Parathyroid adenoma (tissue), 2 donors: ENCODE measurements around the gene ANKRD18A.

ENCODE experiments used
- H2AFZ ChIP-seq: fragments of 300-600 bp; sonication (generic); one replicate; pipeline ENCODE4 v1.7.0; 2017; ENCODE audit warnings: antibody characterized with exemption, mild to moderate bottlenecking
- H3K27ac ChIP-seq: fragments of 300-600 bp; sonication (generic); one replicate; pipeline ENCODE4 v1.7.0; 2017
- H3K27me3 ChIP-seq: fragments of 300-600 bp; sonication (generic); one replicate; pipeline ENCODE4 v1.7.0; 2017; ENCODE audit warnings: low read length; ENCODE audit not compliant: control insufficient read depth, insufficient read depth
- H3K36me3 ChIP-seq: fragments of 300-600 bp; sonication (generic); one replicate; pipeline ENCODE4 v1.7.0; 2017; ENCODE audit warnings: low read length; ENCODE audit not compliant: control insufficient read depth, insufficient read depth
- H3K4me1 ChIP-seq: fragments of 300-600 bp; sonication (generic); one replicate; pipeline ENCODE4 v1.7.0; 2017; ENCODE audit warnings: control low read depth
- H3K4me2 ChIP-seq: fragments of 300-600 bp; sonication (generic); one replicate; pipeline ENCODE4 v1.7.0; 2017; ENCODE audit warnings: low read length
- H3K4me3 ChIP-seq: fragments of 300-600 bp; sonication (generic); one replicate; pipeline ENCODE4 v1.7.0; 2017; ENCODE audit warnings: low read depth, low read length
- H3K79me2 ChIP-seq: fragments of 300-600 bp; sonication (generic); one replicate; pipeline ENCODE4 v1.7.0; 2017; ENCODE audit warnings: control low read depth
- H3K9ac ChIP-seq: fragments of 300-600 bp; sonication (generic); one replicate; pipeline ENCODE4 v1.7.0; 2017; ENCODE audit warnings: mild to moderate bottlenecking
- H3K9me3 ChIP-seq: fragments of 300-600 bp; sonication (generic); one replicate; pipeline ENCODE4 v1.7.0; 2017; ENCODE audit warnings: low read length; ENCODE audit not compliant: control insufficient read depth
- CTCF ChIP-seq: fragments of 300-600 bp; sonication (generic); IDR thresholded peaks from one replicate; pipeline ENCODE4 v1.7.0; 2017; ENCODE audit warnings: antibody characterized with exemption, mild to moderate bottlenecking
- donor health status: primary hyperparathyroidism.

The ANKRD18A gene

GRCh38 chr9:38529317-38529716 lies 91.1 kb downstream of the ANKRD18A start:
- Histone ChIP-seq H3K4me3 (no peak overlapping the region), H3K9ac (no peak overlapping the region), H3K4me2 (no peak overlapping the region), H3K27ac (no peak overlapping the region), H3K9me3 (no peaks in the 10 kb centered on the region), H3K79me2 (no peaks in the 10 kb centered on the region), H3K4me1 (no peaks in the 10 kb centered on the region), H3K27me3 (no peaks in the 10 kb centered on the region), H3K36me3 (no peaks in the 10 kb centered on the region), H2AFZ (no peak overlapping the region)
- no peak for TF ChIP-seq CTCF

GRCh38 chr9:38527503-38527902 lies 92.9 kb downstream of the ANKRD18A start:
- H3K4me3 ChIP-seq = no peak overlapping the region
- H3K9me3 ChIP-seq = no peaks in the 10 kb centered on the region
- no peaks in the 10 kb centered on the region for H3K36me3 ChIP-seq
- H3K4me2 ChIP-seq = no peak overlapping the region
- no peak overlapping the region for H3K9ac ChIP-seq
- H2AFZ ChIP-seq = no peak overlapping the region
- H3K27me3 ChIP-seq = no peaks in the 10 kb centered on the region
- H3K4me1 ChIP-seq = no peaks in the 10 kb centered on the region
- no peak overlapping the region for H3K27ac ChIP-seq
- TF ChIP-seq CTCF = no peak
- H3K79me2 ChIP-seq = no peaks in the 10 kb centered on the region

- H3K79me2 ChIP-seq = no peaks in the 10 kb centered on the region
- no peaks in the 10 kb centered on the region for H3K4me1 ChIP-seq
- no peak overlapping the region for H3K4me2 ChIP-seq
- no peak overlapping the region for H3K4me3 ChIP-seq
- no peaks in the 10 kb centered on the region for H3K27me3 ChIP-seq
- TF ChIP-seq CTCF = no peak
- no peak overlapping the region for H2AFZ ChIP-seq
- H3K27ac ChIP-seq = no peak overlapping the region
- no peak overlapping the region for H3K9ac ChIP-seq
- H3K9me3 ChIP-seq = no peaks in the 10 kb centered on the region
- no peaks in the 10 kb centered on the region for H3K36me3 ChIP-seq
Measured at GRCh38 chr9:38526591-38526990, 93.8 kb downstream of the ANKRD18A start.

GRCh38 chr9:38523121-38523520 lies 97.3 kb downstream of the ANKRD18A start:
- no peaks in the 10 kb centered on the region for H3K79me2 ChIP-seq
- no peak overlapping the region for H3K27ac ChIP-seq
- no peaks in the 10 kb centered on the region for H3K9me3 ChIP-seq
- no peak for TF ChIP-seq CTCF
- H3K4me2 ChIP-seq = no peak overlapping the region
- H3K9ac ChIP-seq = no peak overlapping the region
- H3K4me1 ChIP-seq = no peaks in the 10 kb centered on the region
- no peak overlapping the region for H3K4me3 ChIP-seq
- no peaks in the 10 kb centered on the region for H3K36me3 ChIP-seq
- no peaks in the 10 kb centered on the region for H3K27me3 ChIP-seq
- no peak overlapping the region for H2AFZ ChIP-seq

- H3K27ac ChIP-seq = no peak overlapping the region
- H3K36me3 ChIP-seq = no peaks in the 10 kb centered on the region
- no peak for TF ChIP-seq CTCF
- H3K79me2 ChIP-seq = no peaks in the 10 kb centered on the region
- H3K4me3 ChIP-seq = no peak overlapping the region
- no peak overlapping the region for H3K9ac ChIP-seq
- H3K4me1 ChIP-seq = no peaks in the 10 kb centered on the region
- no peaks in the 10 kb centered on the region for H3K27me3 ChIP-seq
- H3K4me2 ChIP-seq = no peak overlapping the region
- H2AFZ ChIP-seq = no peak overlapping the region
- no peaks in the 10 kb centered on the region for H3K9me3 ChIP-seq
Measured at GRCh38 chr9:38521762-38522161, 98.6 kb downstream of the ANKRD18A start.
